ENCODE measurements around the gene ANK3.

GRCh38 chr10:60266513-60266912 lies 123.2 kb downstream of the ANK3 start:
- TF ChIP-seq CTCF (IDR thresholded peaks at IDR 0.05) (no peak), POLR2AphosphoS5 (IDR thresholded peaks at IDR 0.05) (no peak), POLR2A (IDR thresholded peaks at IDR 0.05) (no peak)
